Measurements from ENCODE around the gene SFXN5. TPM values are rescaled to one million over a fixed set of nuclear protein-coding genes. Genes with fewer than 3 reads are reported as not detected.

The SFXN5 gene
- total RNA-seq, 4 donors from 2014 or later: 5.7 to 11.8 (median 6.7) TPM

GRCh38 chr2:72940786-72941185 lies 130.7 kb downstream of the SFXN5 start:
- TF ChIP-seq EP300 (IDR thresholded peaks at IDR 0.05): no peak
- TF ChIP-seq POLR2A (IDR thresholded peaks at IDR 0.05): no peak
- no peak for TF ChIP-seq POLR2AphosphoS5 (IDR thresholded peaks at IDR 0.05)
- TF ChIP-seq, protein P1, sequence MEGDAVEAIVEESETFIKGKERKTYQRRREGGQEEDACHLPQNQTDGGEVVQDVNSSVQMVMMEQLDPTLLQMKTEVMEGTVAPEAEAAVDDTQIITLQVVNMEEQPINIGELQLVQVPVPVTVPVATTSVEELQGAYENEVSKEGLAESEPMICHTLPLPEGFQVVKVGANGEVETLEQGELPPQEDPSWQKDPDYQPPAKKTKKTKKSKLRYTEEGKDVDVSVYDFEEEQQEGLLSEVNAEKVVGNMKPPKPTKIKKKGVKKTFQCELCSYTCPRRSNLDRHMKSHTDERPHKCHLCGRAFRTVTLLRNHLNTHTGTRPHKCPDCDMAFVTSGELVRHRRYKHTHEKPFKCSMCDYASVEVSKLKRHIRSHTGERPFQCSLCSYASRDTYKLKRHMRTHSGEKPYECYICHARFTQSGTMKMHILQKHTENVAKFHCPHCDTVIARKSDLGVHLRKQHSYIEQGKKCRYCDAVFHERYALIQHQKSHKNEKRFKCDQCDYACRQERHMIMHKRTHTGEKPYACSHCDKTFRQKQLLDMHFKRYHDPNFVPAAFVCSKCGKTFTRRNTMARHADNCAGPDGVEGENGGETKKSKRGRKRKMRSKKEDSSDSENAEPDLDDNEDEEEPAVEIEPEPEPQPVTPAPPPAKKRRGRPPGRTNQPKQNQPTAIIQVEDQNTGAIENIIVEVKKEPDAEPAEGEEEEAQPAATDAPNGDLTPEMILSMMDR (IDR thresholded peaks at IDR 0.05): no peak
- WGBS, 2 donors (ENCODE audit: low coverage in 1 of 2): 80% methylated on average over 4 of the region's 6 CpGs; no CpG with 5 or more reads in 1 of the 2 donors
- ATAC-seq: no peak

GRCh38 chr2:72940361-72940760 lies 131.2 kb downstream of the SFXN5 start:
- H3K4me3 ChIP-seq: no peak overlapping the region
- no peak for ATAC-seq
- peaks cover 0 to 12% (median 0%) of the 10 kb centered on the region in 3 donors for H3K4me1 ChIP-seq
- H3K27me3 ChIP-seq: no peaks in the 10 kb centered on the region
- H3K36me3 ChIP-seq: peaks cover 0 to 37% of the 10 kb centered on the region in 2 donors
- H3K9me3 ChIP-seq: no peaks in the 10 kb centered on the region
- WGBS, 2 donors (ENCODE audit: low coverage in 1 of 2): no CpG with 5 or more reads among the region's 6 CpGs
- TF ChIP-seq, protein P1 (IDR thresholded peaks at IDR 0.05): no peak
- TF ChIP-seq POLR2AphosphoS5 (IDR thresholded peaks at IDR 0.05): no peak
- TF ChIP-seq EP300 (IDR thresholded peaks at IDR 0.05): no peak
- no peak for TF ChIP-seq POLR2A (IDR thresholded peaks at IDR 0.05)
- no peak overlapping the region for H3K27ac ChIP-seq

More at GRCh38 chr2:72940786-72941185, 130.7 kb downstream of the SFXN5 start:
- H3K4me1 ChIP-seq: peaks cover 0 to 12% (median 0%) of the 10 kb centered on the region in 3 donors
- H3K36me3 ChIP-seq: peaks cover 0 to 40% of the 10 kb centered on the region in 2 donors
- no peaks in the 10 kb centered on the region for H3K27me3 ChIP-seq
- no peak overlapping the region for H3K4me3 ChIP-seq
- no peaks in the 10 kb centered on the region for H3K9me3 ChIP-seq
- no peak overlapping the region for H3K27ac ChIP-seq

- WGBS, 2 donors (ENCODE audit: low coverage in 1 of 2): 57 to 90% methylated on average over 2 to 5 of the region's 5 CpGs
- Histone ChIP-seq H3K36me3 (peaks cover 0 to 18% of the 10 kb centered on the region in 2 donors), H3K9me3 (no peaks in the 10 kb centered on the region), H3K4me3 (no peak overlapping the region), H3K27ac (no peak overlapping the region), H3K27me3 (peaks cover 13% of the 10 kb centered on the region), H3K4me1 (peaks cover 0 to 12% (median 0%) of the 10 kb centered on the region in 3 donors)
- no peak for ATAC-seq
- TF ChIP-seq POLR2AphosphoS5 (IDR thresholded peaks at IDR 0.05) (no peak), POLR2A (IDR thresholded peaks at IDR 0.05) (no peak), EP300 (IDR thresholded peaks at IDR 0.05) (no peak)
- TF ChIP-seq, protein P1 (IDR thresholded peaks at IDR 0.05): no peak
Observed at GRCh38 chr2:72938455-72938854, 133.1 kb downstream of the SFXN5 start.

- H3K27me3 ChIP-seq: peaks cover 25% of the 10 kb centered on the region
- no peak overlapping the region for H3K27ac ChIP-seq
- H3K4me3 ChIP-seq: no peak overlapping the region
- peaks cover 0 to 7% of the 10 kb centered on the region in 2 donors for H3K36me3 ChIP-seq
- 87% methylated on average over 5 of the region's 15 CpGs; no CpG with 5 or more reads in 1 of the 2 donors for WGBS, 2 donors (ENCODE audit: low coverage in 1 of 2)
- TF ChIP-seq EP300 (IDR thresholded peaks at IDR 0.05): no peak
- TF ChIP-seq POLR2A (IDR thresholded peaks at IDR 0.05): no peak
- TF ChIP-seq, protein P1 (IDR thresholded peaks at IDR 0.05): no peak
- no peak for TF ChIP-seq POLR2AphosphoS5 (IDR thresholded peaks at IDR 0.05)
- no peak for ATAC-seq
- H3K4me1 ChIP-seq: peaks cover 0 to 12% (median 0%) of the 10 kb centered on the region in 3 donors
- H3K9me3 ChIP-seq: no peaks in the 10 kb centered on the region
Observed at GRCh38 chr2:72937356-72937669, 134.2 kb downstream of the SFXN5 start.

- no peak overlapping the region for H3K27ac ChIP-seq
- TF ChIP-seq EP300 (IDR thresholded peaks at IDR 0.05) (no peak), POLR2A (IDR thresholded peaks at IDR 0.05) (no peak), POLR2AphosphoS5 (IDR thresholded peaks at IDR 0.05) (no peak)
- TF ChIP-seq, protein P1 (IDR thresholded peaks at IDR 0.05): no peak
- no peak overlapping the region for H3K4me3 ChIP-seq
- peaks cover 0 to 2% of the 10 kb centered on the region in 2 donors for H3K36me3 ChIP-seq
- H3K27me3 ChIP-seq: peaks cover 30% of the 10 kb centered on the region
- no peaks in the 10 kb centered on the region for H3K9me3 ChIP-seq
- peaks cover 0 to 12% (median 0%) of the 10 kb centered on the region in 3 donors for H3K4me1 ChIP-seq
- no peak for ATAC-seq
- no CpG with 5 or more reads among the region's 19 CpGs for WGBS, 2 donors (ENCODE audit: low coverage in 1 of 2)
Observed at GRCh38 chr2:72936660-72937355, 134.7 kb downstream of the SFXN5 start.
